Colonic mucosa (tissue), 4 donors: ENCODE results near the gene FAM124A. TPM values are rescaled to one million over a fixed set of nuclear protein-coding genes. Genes with fewer than 3 reads are reported as not detected.

Experiments
- DNase-seq: peaks from one replicate; pipeline ENCODE4 v3.0.0-alpha.2; 2020
- H3K27ac ChIP-seq: fragments of 200-600 bp; one replicate; pipeline ENCODE4 v1.8.0; 2021
- H3K27me3 ChIP-seq: fragments of 200-600 bp; one replicate; pipeline ENCODE4 v1.8.0; 2021
- H3K36me3 ChIP-seq: fragments of 200-600 bp; one replicate; pipeline ENCODE4 v1.8.0; 2021
- H3K4me1 ChIP-seq: fragments of 200-600 bp; one replicate; pipeline ENCODE4 v1.8.0; 2021; ENCODE audit warnings: mild to moderate bottlenecking
- H3K4me3 ChIP-seq: fragments of 200-600 bp; one replicate; pipeline ENCODE4 v1.8.0; 2021
- H3K9ac ChIP-seq, 2 donors: one replicate each; pipeline ENCODE4 v1.7.0; 2013; ENCODE audit warnings: control low read depth in 2 of 2, low read depth in 2 of 2, low read length in 2 of 2
- H3K9me3 ChIP-seq: fragments of 200-600 bp; one replicate; pipeline ENCODE4 v1.8.0; 2021
- intact Hi-C: fragments of 100-400 bp; cut with DNase I; formaldehyde crosslinking; loops from one replicate; pipeline ENCODE4 v1.14.1; 2022
- total RNA-seq, 2 donors: library from RNA; stranded (reverse); fragmentation: NEBNext Ultra II Directional in 1 of 2; extraction: Animal tissue kit (Norgen Biotek cat#: 25700) in 1 of 2; gene quantifications; one replicate each; pipeline ENCODE4 v1.2.1, GENCODE V29; 2021
- TF ChIP-seq, protein P1 (sequence below): fragments of 200-600 bp; IDR thresholded peaks from one replicate; pipeline ENCODE4 v1.8.0; 2022; ENCODE audit warnings: antibody characterized with exemption, mild to moderate bottlenecking
- donor health status: healthy.
- donor health status: DM: no; HTN: no; CAD: no.
- donor health status: DM: no; HTN: no; CAD: no.

FAM124A gene
- total RNA-seq, 2 donors from 2014 or later, result 0.57 to 2.0 TPM

DNA sequence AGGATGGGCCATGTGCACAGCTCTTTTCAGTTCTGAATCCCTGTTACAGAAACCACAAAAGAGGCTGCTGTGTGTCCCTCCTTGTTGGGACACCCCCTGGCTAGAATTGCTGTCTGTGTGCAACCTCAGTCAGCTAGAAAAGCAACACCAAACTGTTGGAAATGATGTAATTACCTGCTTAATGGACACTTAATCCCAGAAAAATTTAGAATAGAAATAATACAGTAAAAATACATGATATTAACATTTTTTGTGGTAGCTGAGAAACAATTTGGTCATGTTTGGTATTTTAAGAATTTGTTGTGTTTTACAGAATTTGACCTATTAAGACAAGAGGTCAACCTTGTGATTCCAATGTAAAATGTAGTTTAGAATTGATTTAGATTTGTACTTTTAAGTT, 46.8 kb downstream of the FAM124A start:
- Histone ChIP-seq H3K9me3 (no peaks in the 10 kb centered on the region), H3K27ac (no peak overlapping the region), H3K27me3 (no peaks in the 10 kb centered on the region), H3K4me1 (no peaks in the 10 kb centered on the region), H3K36me3 (no peaks in the 10 kb centered on the region), H3K4me3 (no peak overlapping the region), H3K9ac (no peak overlapping the region)
- no peak for DNase-seq
- intact Hi-C loops, result no loop called here
- TF ChIP-seq, protein P1, sequence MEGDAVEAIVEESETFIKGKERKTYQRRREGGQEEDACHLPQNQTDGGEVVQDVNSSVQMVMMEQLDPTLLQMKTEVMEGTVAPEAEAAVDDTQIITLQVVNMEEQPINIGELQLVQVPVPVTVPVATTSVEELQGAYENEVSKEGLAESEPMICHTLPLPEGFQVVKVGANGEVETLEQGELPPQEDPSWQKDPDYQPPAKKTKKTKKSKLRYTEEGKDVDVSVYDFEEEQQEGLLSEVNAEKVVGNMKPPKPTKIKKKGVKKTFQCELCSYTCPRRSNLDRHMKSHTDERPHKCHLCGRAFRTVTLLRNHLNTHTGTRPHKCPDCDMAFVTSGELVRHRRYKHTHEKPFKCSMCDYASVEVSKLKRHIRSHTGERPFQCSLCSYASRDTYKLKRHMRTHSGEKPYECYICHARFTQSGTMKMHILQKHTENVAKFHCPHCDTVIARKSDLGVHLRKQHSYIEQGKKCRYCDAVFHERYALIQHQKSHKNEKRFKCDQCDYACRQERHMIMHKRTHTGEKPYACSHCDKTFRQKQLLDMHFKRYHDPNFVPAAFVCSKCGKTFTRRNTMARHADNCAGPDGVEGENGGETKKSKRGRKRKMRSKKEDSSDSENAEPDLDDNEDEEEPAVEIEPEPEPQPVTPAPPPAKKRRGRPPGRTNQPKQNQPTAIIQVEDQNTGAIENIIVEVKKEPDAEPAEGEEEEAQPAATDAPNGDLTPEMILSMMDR, result no peak

DNA sequence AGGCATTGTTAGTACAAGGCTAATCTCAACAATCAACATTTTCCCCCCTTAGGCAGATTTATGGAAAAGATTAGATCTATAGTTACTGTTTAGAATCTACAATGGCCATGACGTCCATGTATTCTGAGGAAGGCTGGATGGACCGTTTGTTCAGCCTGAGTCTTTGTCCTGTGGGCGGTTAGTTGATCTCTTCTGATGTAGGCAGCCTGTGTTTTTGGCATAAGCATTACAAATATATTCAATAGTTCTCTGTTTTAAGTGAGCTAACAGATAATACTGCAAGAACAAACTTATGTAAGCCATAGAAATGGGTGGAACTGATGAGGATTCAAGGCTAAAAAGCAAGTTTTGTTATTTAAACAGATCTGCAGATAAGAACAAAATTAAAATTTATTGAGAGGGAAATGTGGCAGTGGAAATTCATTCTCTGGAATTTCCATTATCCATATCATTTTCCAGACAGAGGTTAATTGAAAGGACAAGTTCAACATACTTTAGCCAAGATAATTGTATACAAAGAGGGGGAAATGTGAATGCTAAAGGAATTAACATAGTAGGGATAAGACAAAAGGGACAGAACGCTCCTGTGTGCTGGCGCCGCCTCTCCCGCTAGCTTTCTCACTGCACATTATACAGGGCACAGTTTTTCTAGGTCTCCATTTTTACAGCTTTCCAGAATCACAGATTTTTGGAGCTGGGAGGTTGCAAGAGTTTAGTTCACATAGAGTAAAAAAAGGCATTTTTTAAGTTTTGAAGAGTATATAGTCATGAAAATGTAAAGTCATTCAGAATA, 48.6 kb downstream of the FAM124A start:
- no peaks in the 10 kb centered on the region for H3K27me3 ChIP-seq
- intact Hi-C loops, result no loop called here
- no peaks in the 10 kb centered on the region for H3K9me3 ChIP-seq
- no peak for DNase-seq
- no peak overlapping the region for H3K9ac ChIP-seq
- no peaks in the 10 kb centered on the region for H3K36me3 ChIP-seq
- no peak overlapping the region for H3K4me3 ChIP-seq
- H3K4me1 ChIP-seq, result no peaks in the 10 kb centered on the region
- TF ChIP-seq, protein P1, result no peak
- no peak overlapping the region for H3K27ac ChIP-seq

DNA sequence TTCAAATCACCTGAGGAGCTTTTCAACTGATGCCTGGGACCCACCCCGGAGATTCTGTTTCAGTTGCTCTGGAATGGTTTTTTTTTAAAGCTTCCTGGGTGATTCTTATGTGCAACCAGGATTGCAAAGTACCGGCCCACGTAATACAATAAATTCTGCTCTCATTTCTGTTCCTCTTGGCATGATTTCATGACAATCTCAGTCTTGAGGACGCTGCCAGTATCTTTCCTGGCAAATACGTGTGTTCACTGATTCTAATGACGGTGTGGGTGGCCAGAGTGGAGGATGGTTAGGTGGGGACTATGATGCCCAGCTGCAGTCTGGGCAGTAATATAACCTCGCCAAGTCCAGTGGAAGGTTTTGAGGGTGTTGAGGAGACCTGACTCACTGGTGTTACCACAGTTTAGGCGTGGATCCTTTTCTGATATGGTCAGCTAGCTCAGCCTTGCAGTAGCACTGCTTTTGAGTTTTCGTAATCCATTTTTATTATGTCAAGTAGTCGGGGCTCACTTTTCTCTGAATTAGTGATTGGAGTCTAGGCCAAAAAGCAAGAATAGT, 49.4 kb downstream of the FAM124A start:
- TF ChIP-seq, protein P1, result no peak
- no peak overlapping the region for H3K4me3 ChIP-seq
- no peak overlapping the region for H3K9ac ChIP-seq
- no peaks in the 10 kb centered on the region for H3K4me1 ChIP-seq
- intact Hi-C loops, result no loop called here
- no peaks in the 10 kb centered on the region for H3K27me3 ChIP-seq
- DNase-seq, result no peak
- no peaks in the 10 kb centered on the region for H3K36me3 ChIP-seq
- H3K9me3 ChIP-seq, result no peaks in the 10 kb centered on the region
- H3K27ac ChIP-seq, result no peak overlapping the region

DNA sequence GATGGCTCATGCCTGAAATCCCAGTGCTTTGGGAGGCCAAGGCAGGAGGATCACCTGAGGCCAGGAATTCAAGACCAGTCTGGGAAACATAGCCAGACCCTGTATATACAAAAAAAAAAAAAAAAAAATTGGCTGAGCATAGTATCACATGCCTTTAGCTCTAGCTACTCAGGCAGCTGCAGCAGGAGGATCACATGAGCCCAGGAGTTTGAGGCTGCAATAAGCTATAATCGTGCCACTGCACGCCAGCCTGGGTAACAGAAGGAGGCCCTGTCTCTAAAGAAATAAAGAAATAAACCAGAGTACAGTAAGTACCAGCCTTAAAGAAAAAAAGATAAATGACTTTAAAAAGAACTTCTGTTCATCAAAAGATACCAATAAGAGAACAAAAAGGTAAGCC, 52.9 kb downstream of the FAM124A start:
- no peak for DNase-seq
- no peaks in the 10 kb centered on the region for H3K36me3 ChIP-seq
- H3K9ac ChIP-seq, result no peak overlapping the region
- TF ChIP-seq, protein P1, result no peak
- H3K27ac ChIP-seq, result no peak overlapping the region
- H3K4me3 ChIP-seq, result no peak overlapping the region
- no peaks in the 10 kb centered on the region for H3K4me1 ChIP-seq
- no peaks in the 10 kb centered on the region for H3K27me3 ChIP-seq
- intact Hi-C loops, result no loop called here
- H3K9me3 ChIP-seq, result no peaks in the 10 kb centered on the region

DNA sequence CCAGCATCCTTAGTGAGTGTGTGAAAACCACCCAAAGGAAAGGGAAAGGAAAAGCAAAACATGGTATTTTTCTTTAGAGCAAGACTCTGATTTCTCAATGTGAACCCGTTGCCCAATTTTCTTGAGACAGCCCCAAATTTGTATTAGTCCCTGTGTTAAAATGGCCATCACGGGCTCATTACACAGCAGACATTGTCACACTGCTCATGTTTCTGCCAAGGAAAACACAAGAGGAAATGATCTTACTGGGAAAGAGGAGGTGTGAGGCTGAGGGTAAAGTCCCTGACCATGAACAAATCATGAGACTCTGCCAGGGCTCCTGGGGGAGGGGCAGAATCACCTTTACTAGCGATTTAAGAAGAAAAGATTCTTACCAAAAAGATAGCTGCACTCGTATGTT, 54.4 kb downstream of the FAM124A start:
- H3K9ac ChIP-seq, result no peak overlapping the region
- intact Hi-C loops, result no loop called here
- DNase-seq, result peak; percentile 36
- H3K9me3 ChIP-seq, result no peaks in the 10 kb centered on the region
- TF ChIP-seq, protein P1, result no peak
- no peaks in the 10 kb centered on the region for H3K4me1 ChIP-seq
- H3K4me3 ChIP-seq, result no peak overlapping the region
- no peak overlapping the region for H3K27ac ChIP-seq
- H3K27me3 ChIP-seq, result no peaks in the 10 kb centered on the region
- H3K36me3 ChIP-seq, result no peaks in the 10 kb centered on the region
